ENCODE results near the gene CSF3.
"Not testable (repeated sequence)": the region's sequence is repeated elsewhere in the genome, so short reads cannot be mapped to it uniquely, and the experiment has no call there.

Gene CSF3

GRCh38 chr17:39997543-39997942 lies 17.7 kb upstream of the CSF3 start:
- DNase-seq (ENCODE audit: extremely low read depth, low read depth): no peak
- TF ChIP-seq CTCF (IDR thresholded peaks at IDR 0.05; ENCODE audit: low read depth, low read length): no peak

- TF ChIP-seq CTCF (IDR thresholded peaks at IDR 0.05; ENCODE audit: low read depth, low read length): no peak
- DNase-seq (ENCODE audit: extremely low read depth, low read depth): no peak
Measured at GRCh38 chr17:39999067-39999466, 16.2 kb upstream of the CSF3 start.

- no peak for DNase-seq (ENCODE audit: extremely low read depth, low read depth)
- TF ChIP-seq CTCF (IDR thresholded peaks at IDR 0.05; ENCODE audit: low read depth, low read length): no peak
Measured at GRCh38 chr17:40000161-40000560, 15.1 kb upstream of the CSF3 start.

- DNase-seq (ENCODE audit: extremely low read depth, low read depth): not testable (repeated sequence)
Measured at GRCh38 chr17:40001335-40001734, 13.9 kb upstream of the CSF3 start.

GRCh38 chr17:40004072-40004471 lies 11.2 kb upstream of the CSF3 start:
- TF ChIP-seq CTCF (IDR thresholded peaks at IDR 0.05; ENCODE audit: low read depth, low read length): no peak
- DNase-seq (ENCODE audit: extremely low read depth, low read depth): no peak

GRCh38 chr17:40004712-40005111 lies 10.5 kb upstream of the CSF3 start:
- no peak for TF ChIP-seq CTCF (IDR thresholded peaks at IDR 0.05; ENCODE audit: low read depth, low read length)
- DNase-seq (ENCODE audit: extremely low read depth, low read depth): no peak

GRCh38 chr17:40005520-40005919 lies 9.7 kb upstream of the CSF3 start:
- TF ChIP-seq CTCF (IDR thresholded peaks at IDR 0.05; ENCODE audit: low read depth, low read length): no peak
- no peak for DNase-seq (ENCODE audit: extremely low read depth, low read depth)

GRCh38 chr17:40010946-40011500 lies 4.2 kb upstream of the CSF3 start:
- not testable (repeated sequence) for DNase-seq (ENCODE audit: extremely low read depth, low read depth)

- DNase-seq (ENCODE audit: extremely low read depth, low read depth): not testable (repeated sequence)
Measured at GRCh38 chr17:40012017-40012647, 3.1 kb upstream of the CSF3 start.

Measured in AG09319 (cell line).